Ishikawa (cell line): Measurements from ENCODE around the gene PIANP.

Source experiments
- CEBPB ChIP-seq: IDR thresholded peaks from 2 replicates; pipeline ENCODE4 v1.6.1; 2012
- CREB1 ChIP-seq: IDR thresholded peaks from 2 replicates; pipeline ENCODE4 v1.6.1; 2012; ENCODE audit warnings: low read depth
- EGR1 ChIP-seq: IDR thresholded peaks from 2 replicates; pipeline ENCODE4 v1.6.1; 2012
- EP300 ChIP-seq: IDR thresholded peaks from 2 replicates; pipeline ENCODE4 v1.6.1; 2012; ENCODE audit warnings: borderline replicate concordance
- FOXM1 ChIP-seq: IDR thresholded peaks from 2 replicates; pipeline ENCODE4 v1.6.1; 2012; ENCODE audit warnings: low read depth, borderline replicate concordance
- MAX ChIP-seq: IDR thresholded peaks from 2 replicates; pipeline ENCODE4 v1.6.1; 2012
- NFIC ChIP-seq: IDR thresholded peaks from 2 replicates; pipeline ENCODE4 v1.6.1; 2012
- RAD21 ChIP-seq: IDR thresholded peaks from 2 replicates; pipeline ENCODE4 v1.6.1; 2012; ENCODE audit warnings: low read depth
- REST ChIP-seq: IDR thresholded peaks from 2 replicates; pipeline ENCODE4 v1.6.1; 2012; ENCODE audit warnings: low read depth, mild to moderate bottlenecking
- TAF1 ChIP-seq: IDR thresholded peaks from 2 replicates; pipeline ENCODE4 v1.6.1; 2012; ENCODE audit warnings: low read depth, mild to moderate bottlenecking
- TCF12 ChIP-seq: IDR thresholded peaks from 2 replicates; pipeline ENCODE4 v1.6.1; 2012; ENCODE audit warnings: low read depth
- TEAD4 ChIP-seq: IDR thresholded peaks from 2 replicates; pipeline ENCODE4 v1.6.1; 2012
- USF1 ChIP-seq: IDR thresholded peaks from 2 replicates; pipeline ENCODE4 v1.6.1; 2012
- YY1 ChIP-seq: IDR thresholded peaks from 2 replicates; pipeline ENCODE4 v1.6.1; 2012; ENCODE audit warnings: low read depth
- ZBTB7A ChIP-seq: IDR thresholded peaks from 2 replicates; pipeline ENCODE4 v1.6.1; 2012; ENCODE audit warnings: low read depth

Gene PIANP

GRCh38 chr12:6725350-6725749 lies 24.7 kb upstream of the PIANP start:
- TF ChIP-seq YY1 (no peak), EGR1 (no peak), CREB1 (no peak), REST (no peak), MAX (no peak), TEAD4 (no peak), TCF12 (no peak), CEBPB (no peak), USF1 (no peak), RAD21 (no peak), TAF1 (no peak), ZBTB7A (no peak), NFIC (no peak), FOXM1 (no peak), EP300 (no peak)

GRCh38 chr12:6724409-6724797 lies 23.8 kb upstream of the PIANP start:
- TF ChIP-seq TCF12, result no peak
- no peak for TF ChIP-seq REST

- no peak for TF ChIP-seq REST
- peak; percentile 56; the same call in 1 of the 2 replicates for TF ChIP-seq TEAD4
- no peak for TF ChIP-seq CEBPB
- peak; percentile 82 for TF ChIP-seq YY1
- TF ChIP-seq ZBTB7A, result peak; percentile 18; the same call in 1 of the 2 replicates
- TF ChIP-seq FOXM1, result peak; percentile 79
- TF ChIP-seq MAX, result peak; percentile 100
- TF ChIP-seq TCF12, result peak; percentile 87
- peak; percentile 66 for TF ChIP-seq EGR1
- peak; percentile 38; the same call in 1 of the 2 replicates for TF ChIP-seq EP300
- no peak for TF ChIP-seq NFIC
- no peak; the same call in 1 of the 2 replicates for TF ChIP-seq RAD21
- peak; percentile 89 for TF ChIP-seq CREB1
- TF ChIP-seq TAF1, result peak; percentile 87
- TF ChIP-seq USF1, result peak; percentile 99
These were observed 23.2 kb upstream of the PIANP start, which contains the start of gene COPS7A for GRCh38 chr12:6723607-6724408. TSS of gene COPS7A (plus strand) at chr12:6724046. CDS start at chr12:6724657, 611 bp downstream.

GRCh38 chr12:6722863-6723262 lies 22.2 kb upstream of the PIANP start:
- TF ChIP-seq EP300 (no peak), YY1 (no peak)
